ENCODE measurements around the gene HTRA3.
A peak's percentile ranks its signal among the peaks of the same experiment; 100 is the strongest.
"Not testable (repeated sequence)": the region's sequence is repeated elsewhere in the genome, so short reads cannot be mapped to it uniquely, and the experiment has no call there.

HTRA3 gene

GRCh38 chr4:8330821-8331574 lies 61.4 kb downstream of the HTRA3 start:
- DNase-seq: no peak

GRCh38 chr4:8331575-8331955 lies 62.0 kb downstream of the HTRA3 start:
- DNase-seq: no peak

- DNase-seq: no peak
These were observed 62.7 kb downstream of the HTRA3 start for GRCh38 chr4:8332038-8332857.

- no peak for DNase-seq
These were observed 63.4 kb downstream of the HTRA3 start for GRCh38 chr4:8332891-8333331.

GRCh38 chr4:8333726-8334460 lies 64.3 kb downstream of the HTRA3 start:
- no peak for DNase-seq

- no peak for DNase-seq
These were observed 65.4 kb downstream of the HTRA3 start for GRCh38 chr4:8334786-8335460.

- no peak for DNase-seq
These were observed 66.3 kb downstream of the HTRA3 start for GRCh38 chr4:8335848-8336247.

- DNase-seq: no peak
These were observed 67.0 kb downstream of the HTRA3 start for GRCh38 chr4:8336412-8337075.

GRCh38 chr4:8338351-8338961 lies 68.9 kb downstream of the HTRA3 start:
- DNase-seq: no peak

- no peak for DNase-seq
These were observed 71.3 kb downstream of the HTRA3 start for GRCh38 chr4:8340781-8341241.

- DNase-seq: not testable (repeated sequence)
These were observed 71.7 kb downstream of the HTRA3 start for GRCh38 chr4:8341281-8341680.

- DNase-seq: peak in 1 of 2 experiments; percentile 13
These were observed 72.1 kb downstream of the HTRA3 start for GRCh38 chr4:8341691-8342090.

GRCh38 chr4:8342651-8343261 lies 73.2 kb downstream of the HTRA3 start:
- no peak for DNase-seq

GRCh38 chr4:8343262-8343966 lies 73.9 kb downstream of the HTRA3 start:
- DNase-seq: no peak

GRCh38 chr4:8343967-8344331 lies 74.4 kb downstream of the HTRA3 start:
- no peak for DNase-seq

- no peak for DNase-seq
These were observed 74.8 kb downstream of the HTRA3 start for GRCh38 chr4:8344377-8344776.

- no peak for DNase-seq
These were observed 75.7 kb downstream of the HTRA3 start for GRCh38 chr4:8345053-8345945.

- DNase-seq: no peak
These were observed 76.6 kb downstream of the HTRA3 start for GRCh38 chr4:8345946-8346814.
